H1 (cell line): ENCODE data around the gene ZNF692.

Experiments used
- CTCF ChIP-seq, 3 experiments: IDR thresholded peaks; 1 replicate in 2 of 3; 2 replicates in 1 of 3; pipeline versions ENCODE4 v1.5.1 to v1.6.1; 2011; ENCODE audit warnings: low read length in 3 of 3, mild to moderate bottlenecking in 3 of 3, inconsistent platforms in 2 of 3, low read depth in 1 of 3, moderate library complexity in 1 of 3; ENCODE audit not compliant: insufficient read depth in 1 of 3; ENCODE audit errors: control extremely low read depth in 1 of 3
- EP300 ChIP-seq, 2 experiments: IDR thresholded peaks; 1 replicate in 1 of 2; 2 replicates in 1 of 2; pipeline ENCODE4 v1.6.1; 2011 to 2012; ENCODE audit warnings: low read depth in 2 of 2, low read length in 2 of 2, mild to moderate bottlenecking in 2 of 2, borderline replicate concordance in 1 of 2, inconsistent platforms in 1 of 2, moderate library complexity in 1 of 2
- GTF2F1 ChIP-seq: IDR thresholded peaks from 2 replicates; pipeline ENCODE4 v1.6.1; 2012; ENCODE audit warnings: low read depth, low read length, improper control_type of control experiment, borderline replicate concordance
- MAFK ChIP-seq: IDR thresholded peaks from 2 replicates; pipeline ENCODE4 v1.6.1; 2012; ENCODE audit warnings: low read depth, mild to moderate bottlenecking, improper control_type of control experiment, low read length
- RAD21 ChIP-seq, 2 experiments: IDR thresholded peaks in 1 of 2; conservative IDR thresholded peaks in 1 of 2; 2 replicates each; pipeline ENCODE4 v1.6.1; 2011; ENCODE audit warnings: low read depth in 2 of 2, low read length in 2 of 2, improper control_type of control experiment in 1 of 2, inconsistent platforms in 1 of 2, mild to moderate bottlenecking in 1 of 2, moderate library complexity in 1 of 2
- ZNF274 ChIP-seq: IDR thresholded peaks from 2 replicates; pipeline ENCODE4 v1.7.0; 2012; ENCODE audit warnings: low read length, borderline replicate concordance; ENCODE audit errors: extremely low read depth

GRCh38 chr1:248857201-248857600 lies 1.7 kb downstream of the ZNF692 start:
- TF ChIP-seq MAFK: no peak
- no peak for TF ChIP-seq RAD21 (IDR thresholded peaks at IDR 0.05 in 1 of 2, conservative IDR thresholded peaks at IDR 0.05 in 1 of 2; ENCODE audit: low read depth in 2 of 2, low read length in 2 of 2)
- no peak for TF ChIP-seq EP300 (IDR thresholded peaks at IDR 0.05; ENCODE audit: borderline replicate concordance in 1 of 2, low read depth in 2 of 2, low read length in 2 of 2)
- TF ChIP-seq CTCF (IDR thresholded peaks at IDR 0.05; ENCODE audit: control extremely low read depth in 1 of 3, insufficient read depth in 1 of 3, low read depth in 1 of 3, low read length in 3 of 3): no peak
- TF ChIP-seq GTF2F1: no peak
- TF ChIP-seq ZNF274: no peak
